Raji (cell line): ENCODE results near the gene ANKS3.

Experiments used
- POLR2A ChIP-seq: IDR thresholded peaks from 2 replicates; pipeline ENCODE4 v1.6.1; 2011; ENCODE audit warnings: low read depth, low read length, control low read depth; ENCODE audit not compliant: insufficient read depth

The ANKS3 gene

DNA sequence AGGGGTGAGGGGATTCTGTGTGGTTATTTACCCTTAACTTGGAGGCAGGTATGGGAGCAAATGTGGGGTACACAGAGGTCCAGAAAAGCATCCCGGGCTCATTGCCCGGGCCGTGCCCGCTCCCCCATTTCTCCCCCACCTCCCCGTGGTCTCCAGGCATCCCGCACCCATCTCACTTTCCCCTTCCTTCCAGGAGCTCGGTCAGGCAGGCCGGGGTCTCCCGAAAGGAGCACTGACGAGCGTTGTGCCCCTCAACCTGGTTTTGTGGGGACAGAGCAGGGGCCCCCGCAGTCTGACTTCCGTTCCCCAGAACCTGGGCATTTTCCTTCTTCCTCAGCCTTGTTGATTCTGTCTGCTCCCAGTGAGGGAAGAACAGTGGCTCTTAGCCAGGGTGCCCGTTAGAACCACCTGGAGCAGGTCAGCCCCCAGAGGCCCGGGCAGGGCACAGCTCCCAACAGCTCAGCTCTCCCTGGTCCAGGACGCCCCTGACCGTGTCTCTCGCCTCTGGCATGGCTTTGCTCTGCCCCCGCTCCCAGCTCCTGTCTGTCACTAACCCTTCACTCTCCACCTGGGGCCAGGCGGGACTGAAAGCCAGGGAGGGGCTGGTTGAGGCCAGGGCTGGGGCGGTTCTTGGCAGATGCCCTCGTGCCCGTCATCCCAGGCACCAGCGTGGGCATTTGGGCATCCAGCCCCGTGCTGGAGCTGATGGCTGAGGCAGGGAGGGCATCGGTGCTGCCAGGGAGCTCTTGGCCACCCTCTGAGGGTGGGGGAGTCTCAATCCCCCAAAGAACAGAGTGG is 53.2 kb downstream of the ANKS3 start:
- no peak for TF ChIP-seq POLR2A

DNA sequence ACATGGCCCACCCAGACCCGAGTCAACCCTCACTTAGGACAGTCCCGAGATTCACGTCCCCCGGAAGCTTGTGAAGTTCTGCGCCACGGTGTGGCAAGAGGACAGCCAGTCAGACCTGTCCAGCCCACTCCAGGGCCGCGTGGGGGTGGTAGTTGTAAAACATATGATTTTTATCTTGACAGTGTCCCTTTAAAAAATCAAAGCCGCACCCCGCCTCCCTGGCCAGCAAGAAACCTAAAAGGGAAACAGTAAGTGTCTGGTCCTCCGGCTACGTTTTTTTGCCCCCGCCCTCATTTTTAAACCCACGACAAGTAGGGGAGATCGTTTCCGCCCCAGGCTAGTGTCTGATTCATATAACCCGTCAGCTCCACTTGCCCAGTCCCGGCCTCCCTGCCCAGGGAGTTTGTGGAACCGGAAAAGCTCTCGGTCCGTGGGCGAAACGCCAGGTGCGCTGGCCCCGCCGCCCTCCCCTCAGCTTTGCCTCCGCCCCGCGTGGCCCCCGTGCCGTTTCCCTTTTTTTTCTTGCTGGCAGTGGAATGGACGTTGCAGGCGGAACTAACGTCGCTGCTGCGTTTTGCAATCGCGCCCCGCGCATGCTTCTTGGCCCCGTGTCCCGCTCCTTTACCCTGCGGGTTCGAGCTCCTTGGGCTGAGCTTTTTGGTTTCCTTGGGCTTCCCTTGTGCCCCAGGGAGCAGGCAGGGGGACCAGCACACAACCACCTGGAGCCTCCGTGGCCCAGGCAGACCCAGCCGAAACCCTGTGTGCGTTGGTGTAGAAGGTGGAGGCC is 54.0 kb downstream of the ANKS3 start:
- TF ChIP-seq POLR2A, result no peak

DNA sequence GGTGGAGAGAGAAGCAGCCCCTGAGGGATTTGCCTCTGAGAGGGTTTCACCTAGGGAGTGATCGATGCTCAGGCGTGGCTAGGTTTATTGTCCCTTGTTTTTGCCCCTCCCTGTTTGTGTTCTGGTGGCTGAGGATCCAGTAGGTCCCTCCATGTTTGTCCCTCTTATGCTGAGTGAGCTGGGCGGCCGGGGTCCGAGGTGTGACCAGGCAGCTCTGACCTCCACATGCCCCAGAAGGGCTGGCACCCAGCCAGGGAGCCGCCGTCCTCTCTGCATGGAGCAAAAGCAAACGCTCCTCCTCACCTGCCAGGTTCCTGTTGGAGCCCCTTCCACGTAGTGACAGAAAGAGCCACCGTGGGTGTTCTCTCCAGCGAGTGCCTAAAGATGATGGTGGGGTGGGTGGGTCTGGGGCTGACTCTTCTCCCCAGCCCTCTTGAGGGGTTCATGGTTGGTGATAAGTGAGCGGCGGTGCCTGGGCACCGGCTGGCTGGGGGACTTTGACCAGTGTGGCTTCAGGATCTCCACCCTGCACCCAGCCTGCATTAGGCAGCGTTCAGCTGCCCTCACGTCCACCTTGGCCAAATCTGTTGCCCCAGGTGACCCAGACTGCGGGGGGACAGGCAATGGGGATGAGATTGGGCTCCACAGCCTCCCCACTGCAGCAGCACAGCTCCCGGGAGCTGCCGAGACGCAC is 54.8 kb downstream of the ANKS3 start:
- TF ChIP-seq POLR2A, result no peak

DNA sequence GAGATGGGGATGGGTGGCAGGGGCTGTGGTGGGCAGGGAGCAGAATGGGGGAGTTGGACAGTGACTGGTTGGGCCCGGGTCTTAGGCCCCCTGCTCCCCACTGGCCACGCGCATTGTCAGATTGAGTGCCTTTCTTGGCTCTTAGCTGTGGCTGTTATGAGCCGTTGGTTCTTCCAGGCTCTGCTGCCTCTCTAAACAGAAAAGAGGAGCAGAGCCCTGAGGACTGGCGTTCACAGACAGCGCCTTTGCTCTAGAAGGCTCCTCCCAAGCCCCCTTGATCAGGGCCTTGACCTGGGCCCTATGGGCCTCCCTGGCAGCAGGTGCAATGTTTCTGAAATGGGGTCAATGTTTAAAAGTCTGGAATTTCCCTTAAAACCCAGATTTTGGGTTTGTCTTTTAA is 55.5 kb downstream of the ANKS3 start:
- TF ChIP-seq POLR2A, result no peak

DNA sequence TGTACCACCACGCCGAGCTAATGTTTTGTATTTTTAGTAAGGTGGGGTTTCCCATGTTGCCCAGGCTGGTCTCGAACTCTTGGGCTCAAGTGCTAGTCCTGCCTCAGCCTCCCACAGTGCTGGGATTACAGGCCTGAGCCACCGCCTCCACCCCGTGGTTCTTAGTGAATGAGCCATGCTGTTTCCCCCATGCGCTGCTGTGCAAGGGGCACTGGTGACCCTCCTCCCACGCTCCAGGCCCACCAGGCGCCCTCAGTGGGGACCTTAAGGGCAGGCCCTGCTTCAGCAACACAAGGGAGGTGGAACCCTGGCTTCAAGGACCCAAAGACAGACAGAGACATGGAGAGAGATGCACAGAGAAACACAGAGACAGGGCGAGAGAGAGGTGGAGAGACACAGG is 56.1 kb downstream of the ANKS3 start:
- TF ChIP-seq POLR2A, result no peak

DNA sequence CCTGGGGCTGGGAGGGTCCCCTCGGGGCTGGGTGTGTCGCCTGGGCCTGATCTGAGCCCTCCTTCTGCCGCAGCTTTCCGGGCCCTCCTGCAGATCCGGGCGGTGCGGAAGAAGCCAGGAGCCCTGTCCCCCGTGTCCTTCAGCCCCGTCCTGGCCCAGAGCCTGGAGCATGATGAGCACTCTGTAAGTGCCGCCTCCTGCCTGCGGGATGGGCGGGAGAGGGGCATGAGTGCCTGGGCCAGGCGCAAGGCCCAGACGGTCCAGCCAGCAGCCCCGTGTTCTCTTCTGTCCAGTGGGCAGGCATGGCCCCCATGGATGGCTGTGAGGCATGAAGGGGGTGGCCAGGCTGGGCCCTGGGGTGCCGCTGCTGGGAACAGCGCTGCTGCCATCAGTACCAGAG is 56.7 kb downstream of the ANKS3 start:
- no peak for TF ChIP-seq POLR2A

DNA sequence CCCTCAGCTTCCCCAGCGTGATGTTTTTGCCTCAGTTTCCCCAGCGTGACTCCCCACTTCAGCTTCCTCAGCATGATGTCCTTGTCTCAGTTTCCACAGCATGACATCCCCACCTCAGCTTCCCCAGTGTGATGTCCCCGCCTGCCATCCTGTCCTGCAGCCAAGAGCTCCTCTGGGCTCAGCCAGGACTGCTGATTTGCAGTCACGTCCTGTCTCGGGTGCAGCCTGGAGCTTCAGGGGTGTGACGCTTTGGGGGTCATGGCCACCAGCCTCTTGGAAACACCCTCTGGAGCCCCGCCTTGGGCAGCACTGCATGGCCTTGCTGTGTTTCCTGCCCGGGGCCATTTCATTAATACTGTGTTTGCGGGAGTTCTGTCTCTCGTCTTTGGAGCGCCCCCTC is 57.2 kb downstream of the ANKS3 start:
- TF ChIP-seq POLR2A, result no peak

DNA sequence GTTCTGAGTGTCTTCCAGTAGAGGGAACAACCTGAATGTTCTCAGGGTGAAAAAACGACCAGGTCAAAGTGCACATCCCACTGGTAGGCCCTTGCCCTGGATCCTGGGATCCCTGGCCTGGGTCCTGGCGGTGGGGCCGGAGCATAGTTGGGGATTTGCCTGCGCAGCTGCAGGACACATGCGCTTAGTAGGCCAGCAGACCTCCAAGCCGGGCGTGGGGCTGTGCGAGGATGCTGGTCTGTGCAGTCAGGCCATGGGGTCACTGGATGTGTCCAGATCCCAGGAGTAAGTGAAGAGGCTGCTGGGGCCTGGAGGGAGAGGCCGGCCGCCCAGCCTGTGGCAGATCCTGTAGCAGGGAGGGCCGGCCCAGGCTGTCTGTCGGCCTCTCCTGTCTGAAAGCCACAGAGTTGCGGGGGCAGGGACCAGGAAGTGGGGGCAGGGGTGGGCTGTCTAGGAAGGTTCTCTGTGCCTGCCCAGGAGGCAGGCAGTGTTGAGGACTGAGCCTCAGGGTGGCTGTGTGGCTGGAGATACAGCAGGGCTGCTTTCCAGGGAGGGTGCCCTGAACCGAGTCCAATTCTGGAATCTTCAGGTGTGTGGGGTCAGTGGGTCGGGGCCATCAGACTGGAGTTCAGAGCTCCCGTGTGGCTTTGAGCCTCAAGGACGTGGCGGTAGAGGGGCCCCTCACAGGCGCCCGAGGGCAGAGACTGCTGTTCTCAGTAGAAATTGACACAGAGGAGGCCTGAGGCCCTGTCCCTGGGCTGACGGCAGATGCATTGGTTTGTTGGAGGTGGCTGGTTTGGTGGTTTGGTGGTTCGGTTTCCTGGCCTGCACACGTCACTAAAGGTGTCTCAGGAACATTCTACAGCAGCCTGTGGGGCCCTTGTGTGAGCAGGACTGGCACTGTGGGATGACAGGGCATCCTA is 57.9 kb downstream of the ANKS3 start:
- TF ChIP-seq POLR2A, result no peak

DNA sequence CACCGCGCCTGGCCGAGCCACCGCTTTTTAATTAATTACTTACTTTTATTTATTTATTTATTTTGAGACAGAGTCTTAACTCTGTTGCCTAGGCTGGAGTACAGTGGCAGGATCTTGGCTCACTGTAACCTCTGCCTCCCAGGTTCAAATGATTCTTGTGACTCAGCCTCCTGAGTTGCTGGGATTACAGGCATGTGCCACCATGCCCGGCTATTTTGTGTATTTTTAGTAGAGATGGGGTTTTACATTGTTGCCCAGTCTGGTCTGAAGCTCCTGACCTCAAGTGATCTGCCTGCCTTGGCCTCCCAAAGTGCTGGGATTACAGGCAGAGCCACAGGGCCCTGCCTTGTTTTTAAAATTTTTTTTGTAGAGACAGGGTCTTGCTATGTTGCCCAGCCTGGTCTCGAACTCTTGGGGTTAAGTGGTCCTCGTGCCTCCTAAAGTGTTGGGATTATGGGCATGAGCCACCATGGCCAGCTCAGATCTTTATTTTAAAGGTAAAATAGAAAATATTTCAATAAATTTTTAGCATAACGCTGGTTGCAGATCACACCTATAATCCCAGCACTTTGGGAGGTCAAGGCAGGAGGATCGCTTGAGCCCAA is 59.0 kb downstream of the ANKS3 start:
- TF ChIP-seq POLR2A, result no peak

DNA sequence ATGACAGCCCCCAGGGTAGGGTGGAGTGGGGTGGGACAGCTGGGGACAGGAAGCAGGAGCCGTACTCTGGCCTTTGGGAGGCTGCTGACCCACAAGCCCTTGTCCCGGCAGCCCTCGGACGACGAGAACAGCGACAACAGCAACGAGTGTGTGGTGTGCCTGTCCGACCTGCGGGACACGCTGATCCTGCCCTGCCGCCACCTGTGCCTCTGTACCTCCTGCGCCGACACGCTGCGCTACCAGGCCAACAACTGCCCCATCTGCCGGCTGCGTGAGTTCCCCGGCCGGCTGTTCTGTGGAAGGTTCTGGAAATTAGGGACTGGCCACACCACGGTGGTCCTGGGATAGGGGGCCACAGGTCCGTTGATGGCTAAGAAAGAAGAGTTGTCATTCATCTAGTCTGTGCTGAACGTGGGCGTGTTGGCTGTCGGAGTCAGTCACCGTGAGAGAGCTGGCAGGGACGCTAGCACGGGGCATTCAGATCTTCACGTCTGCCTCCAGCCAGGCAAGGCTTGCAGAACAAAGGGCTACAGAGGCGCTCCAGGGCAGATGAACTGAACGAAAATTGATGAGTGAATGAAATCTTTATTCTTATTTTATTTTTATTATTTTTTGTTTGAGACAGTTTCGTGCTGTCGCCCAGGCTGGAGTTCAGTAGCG is 60.6 kb downstream of the ANKS3 start:
- no peak for TF ChIP-seq POLR2A

DNA sequence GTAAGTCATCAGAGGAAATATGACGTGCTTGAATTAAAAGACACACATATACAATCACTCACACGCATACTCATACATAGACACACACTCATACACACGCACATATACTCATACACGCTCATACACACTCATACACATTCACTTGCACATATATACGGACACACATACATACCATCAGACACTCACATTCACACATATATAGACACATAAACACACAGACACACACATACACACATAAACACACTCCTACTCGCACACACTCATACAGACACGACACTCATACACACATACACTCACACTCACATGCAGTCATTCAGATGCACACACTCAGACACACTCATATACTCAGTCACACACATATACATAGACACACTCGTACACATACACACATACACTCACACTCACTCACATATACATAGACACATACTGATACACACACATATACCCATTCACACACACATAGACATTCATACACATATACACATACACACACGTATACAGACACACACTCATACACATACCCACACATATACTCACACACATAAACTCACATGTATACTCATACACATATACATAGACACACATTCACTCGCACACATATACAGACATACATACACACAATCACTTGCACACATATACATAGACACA is 65.6 kb downstream of the ANKS3 start:
- no peak for TF ChIP-seq POLR2A

DNA sequence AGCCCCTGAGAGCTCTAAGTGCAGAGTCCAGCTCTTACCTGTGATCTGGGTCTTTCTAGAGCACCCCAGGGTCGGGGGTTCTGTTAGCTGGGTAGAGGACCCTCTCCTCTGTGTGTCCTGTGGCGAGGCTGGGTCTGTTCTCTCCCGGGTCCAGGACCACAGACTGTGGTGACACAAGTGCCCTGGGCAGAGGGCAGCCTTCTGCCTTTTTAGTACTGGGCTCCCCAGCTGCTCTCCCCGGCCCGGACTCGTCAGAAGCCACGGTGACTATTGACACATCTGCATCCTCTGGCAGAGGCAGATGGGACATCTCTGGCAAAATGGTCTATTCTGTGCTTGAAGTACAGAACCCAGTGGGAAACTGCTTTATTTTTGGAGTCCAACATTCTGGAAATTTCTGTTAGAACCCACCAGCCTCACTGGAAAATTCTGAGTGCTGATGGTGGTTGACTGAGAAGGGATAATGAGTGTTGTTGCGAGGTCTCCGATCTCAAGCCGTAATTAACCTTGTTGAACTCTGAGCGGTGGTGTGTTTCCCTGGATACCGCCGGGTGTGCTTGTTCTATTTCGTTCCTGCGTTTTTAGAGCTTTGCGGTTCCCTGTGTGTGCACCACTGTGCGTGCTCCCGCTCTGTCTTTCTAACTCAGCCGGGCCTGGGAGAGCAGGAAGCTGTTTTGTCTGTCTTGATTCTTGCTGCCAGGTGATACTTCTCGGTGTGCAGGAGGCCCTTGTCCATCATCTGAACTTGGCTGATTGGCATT is 66.7 kb downstream of the ANKS3 start:
- TF ChIP-seq POLR2A, result no peak
